HuH-7.5 (cell line): Measurements from ENCODE around the gene FBXO48.
"Not testable (repeated sequence)": the region's sequence is repeated elsewhere in the genome, so short reads cannot be mapped to it uniquely, and the experiment has no call there.

Experiments
- DNase-seq: peaks from one replicate; pipeline ENCODE4 v3.0.0; 2011; ENCODE audit warnings: low spot score

The FBXO48 gene

DNA sequence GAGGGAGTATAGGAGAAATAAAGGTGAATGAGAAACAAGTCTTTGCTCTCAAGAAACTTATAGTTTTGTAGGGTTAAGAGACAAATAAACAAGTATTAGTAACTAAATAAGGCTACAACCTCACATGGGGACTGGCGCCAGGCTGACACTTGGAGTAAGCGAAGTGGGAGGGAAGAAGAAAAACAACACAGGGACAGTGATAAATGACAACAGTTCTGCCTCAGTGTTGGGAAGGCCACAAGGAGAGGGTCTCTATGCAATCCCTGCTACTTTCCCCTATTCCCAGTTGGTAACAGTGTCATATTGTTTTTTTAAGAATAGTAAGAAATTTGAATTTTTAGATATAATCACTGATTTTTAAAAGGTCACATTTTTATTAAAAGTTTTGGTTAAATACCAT lies 4.3 kb upstream of the FBXO48 start:
- no peak for DNase-seq

GRCh38 chr2:68469935-68470334 lies 2.8 kb upstream of the FBXO48 start:
- no peak for DNase-seq

DNA sequence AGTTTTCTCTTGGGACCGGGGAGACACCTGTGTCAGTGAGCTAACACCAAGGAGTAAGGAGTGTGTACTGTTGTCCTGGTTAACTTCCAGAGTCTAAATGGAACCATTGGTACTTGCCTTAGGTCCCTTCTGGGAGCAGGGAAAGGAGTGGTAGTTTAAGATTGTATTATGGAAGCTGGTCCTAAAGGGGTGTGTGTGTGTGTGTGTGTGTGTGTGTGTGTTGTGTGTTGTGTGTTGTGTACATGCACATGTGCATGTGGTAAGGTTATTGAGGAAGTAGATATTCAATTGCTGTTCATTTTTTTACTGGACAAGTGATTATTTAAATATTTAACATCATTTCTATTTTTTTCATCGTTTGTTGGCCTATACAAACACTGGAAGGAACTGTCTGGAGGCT lies 1.7 kb upstream of the FBXO48 start:
- no peak for DNase-seq

GRCh38 chr2:68466778-68467076 lies 367 bp downstream of the FBXO48 start:
- no peak for DNase-seq

- peak; percentile 10 for DNase-seq
Observed at GRCh38 chr2:68466361-68466777, 725 bp downstream of the FBXO48 start.

DNA sequence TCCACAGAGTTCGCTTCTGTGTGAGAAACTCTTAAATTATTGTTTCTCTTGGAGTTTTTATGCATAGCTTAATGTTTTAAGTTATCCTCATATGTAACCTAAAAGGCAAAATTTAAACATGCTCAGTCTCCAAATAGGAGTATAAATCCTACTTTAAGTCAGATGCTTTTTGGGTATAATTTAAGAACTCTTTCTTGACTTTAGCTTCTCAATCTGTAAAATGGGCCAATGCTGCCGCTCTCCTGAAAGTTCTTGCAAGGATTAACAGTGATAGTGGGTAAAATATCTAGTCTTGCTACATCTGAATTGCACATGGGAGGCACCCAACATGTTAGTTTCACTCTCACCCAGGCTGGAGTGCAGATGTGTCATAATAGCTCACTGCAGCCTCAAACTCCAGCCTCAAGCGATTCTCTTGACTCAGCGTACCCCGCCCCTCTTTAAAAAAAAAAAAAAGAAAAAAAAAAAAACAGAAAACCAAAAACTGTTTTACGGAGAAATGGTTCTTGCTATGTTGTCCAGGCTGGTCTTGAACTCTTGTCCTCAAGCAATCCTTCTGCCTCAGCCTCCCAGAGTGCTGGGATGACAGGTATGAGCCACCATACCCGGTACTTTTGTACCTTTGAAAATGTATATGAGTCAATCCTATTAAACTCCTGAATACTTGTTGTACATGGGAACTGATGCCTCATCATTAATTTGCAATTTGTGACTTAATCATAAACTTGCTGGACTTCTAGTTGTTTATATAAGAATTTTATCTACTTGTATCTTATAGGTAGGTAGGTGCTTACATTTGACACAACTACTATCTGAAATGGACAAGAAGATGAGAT lies 1.8 kb downstream of the FBXO48 start:
- no peak for DNase-seq

DNA sequence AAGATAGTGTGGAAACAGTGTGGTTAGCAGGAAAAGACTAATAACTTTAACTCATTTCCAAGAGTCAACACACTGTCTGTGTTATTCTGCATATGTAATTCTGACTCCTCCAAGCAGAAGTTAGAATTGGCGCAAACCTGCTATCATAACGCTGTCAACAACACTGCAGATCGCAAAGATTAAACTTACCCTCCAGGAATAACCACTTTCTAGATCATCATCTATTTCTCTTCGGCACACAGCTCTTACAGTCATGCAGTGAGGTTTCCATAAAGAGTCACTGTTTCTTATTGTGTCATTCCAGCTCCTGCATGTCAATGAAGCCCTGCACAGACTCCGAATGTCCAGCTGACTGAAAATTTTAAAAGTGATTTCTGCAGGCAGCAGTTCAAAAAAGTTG lies 2.4 kb downstream of the FBXO48 start:
- DNase-seq = no peak

DNA sequence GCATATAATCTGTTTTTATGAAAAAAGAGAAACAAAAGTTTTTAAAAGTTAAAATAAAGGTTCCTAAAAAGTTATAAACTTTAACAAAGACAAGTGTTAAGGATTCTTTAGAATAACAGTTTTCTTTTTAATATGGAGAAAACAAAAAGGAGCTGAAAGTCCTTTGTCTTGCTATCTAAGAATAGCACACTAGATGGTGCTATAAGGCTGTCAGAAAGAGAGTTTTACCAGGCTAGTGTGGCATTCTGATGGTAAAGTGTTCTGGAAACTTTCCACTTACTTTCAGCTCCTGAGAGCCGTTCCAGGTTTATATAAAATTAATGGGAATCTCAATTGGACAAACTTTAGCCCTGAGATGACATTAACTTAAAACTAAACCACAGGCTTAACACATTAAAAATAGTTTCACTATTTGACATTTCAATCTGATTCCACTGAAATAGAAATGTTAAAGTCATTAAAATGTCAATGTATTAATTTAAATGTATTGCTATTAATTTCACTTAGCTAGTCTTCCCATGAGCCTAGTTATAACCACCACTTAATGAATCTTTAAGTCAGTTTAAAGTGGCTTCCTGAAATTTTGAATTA lies 3.7 kb downstream of the FBXO48 start:
- DNase-seq = peak; percentile 25

DNA sequence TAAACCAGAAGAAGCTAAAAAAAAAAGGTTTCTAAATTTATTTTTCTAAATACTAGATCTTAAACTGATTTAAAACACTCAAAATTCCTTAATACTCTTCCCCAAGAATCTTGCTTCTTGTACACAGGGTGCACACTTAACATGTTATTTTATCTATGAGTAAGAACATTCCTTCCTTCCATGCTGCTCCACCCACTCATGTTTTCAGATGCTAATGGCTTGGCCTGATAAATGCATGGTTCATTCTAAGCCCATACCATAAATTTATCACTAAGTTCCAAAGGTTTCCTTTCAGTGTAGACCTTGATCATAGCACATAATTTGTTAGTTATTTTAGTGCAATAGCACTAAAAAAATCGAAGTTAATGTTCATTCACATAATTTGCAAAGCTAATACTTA lies 8.1 kb downstream of the FBXO48 start:
- DNase-seq = no peak

DNA sequence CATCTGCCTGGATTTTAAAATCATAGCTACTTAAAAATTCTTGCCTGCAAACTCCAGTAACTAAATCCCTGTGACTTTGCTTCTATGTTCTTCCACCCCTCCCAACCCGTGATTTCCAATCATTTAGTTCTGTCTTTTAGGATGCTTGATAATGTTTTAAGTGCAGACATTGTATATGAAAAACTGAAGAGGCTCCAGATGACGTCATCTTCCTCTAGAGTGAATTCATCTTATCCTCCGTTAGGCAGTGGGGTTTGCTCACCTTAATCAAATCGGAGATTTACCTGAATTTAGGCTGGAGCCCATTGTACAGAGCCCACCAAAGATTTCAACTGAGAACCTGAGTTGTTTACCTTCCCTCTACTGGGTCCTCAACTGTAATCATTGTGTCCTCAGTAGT lies 10.9 kb downstream of the FBXO48 start:
- no peak for DNase-seq

DNA sequence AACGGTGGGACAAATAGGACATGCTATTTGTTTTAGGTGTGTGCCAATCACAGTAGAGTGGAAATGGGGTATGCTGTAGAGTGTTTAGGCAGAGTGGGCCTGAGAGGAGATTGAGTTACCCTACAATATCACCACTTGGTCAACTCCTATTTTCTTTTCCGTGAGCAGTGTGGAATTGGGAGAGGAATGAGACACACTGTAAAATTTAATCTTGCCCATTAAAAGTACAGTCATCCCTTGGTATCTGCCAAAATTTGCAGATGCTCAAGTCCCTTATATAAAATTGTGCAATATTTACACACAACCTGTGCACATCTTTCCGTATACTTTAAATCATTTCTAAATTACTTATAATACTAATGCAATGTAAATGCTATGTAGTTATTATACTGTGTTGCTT lies 12.4 kb downstream of the FBXO48 start:
- no peak for DNase-seq

DNA sequence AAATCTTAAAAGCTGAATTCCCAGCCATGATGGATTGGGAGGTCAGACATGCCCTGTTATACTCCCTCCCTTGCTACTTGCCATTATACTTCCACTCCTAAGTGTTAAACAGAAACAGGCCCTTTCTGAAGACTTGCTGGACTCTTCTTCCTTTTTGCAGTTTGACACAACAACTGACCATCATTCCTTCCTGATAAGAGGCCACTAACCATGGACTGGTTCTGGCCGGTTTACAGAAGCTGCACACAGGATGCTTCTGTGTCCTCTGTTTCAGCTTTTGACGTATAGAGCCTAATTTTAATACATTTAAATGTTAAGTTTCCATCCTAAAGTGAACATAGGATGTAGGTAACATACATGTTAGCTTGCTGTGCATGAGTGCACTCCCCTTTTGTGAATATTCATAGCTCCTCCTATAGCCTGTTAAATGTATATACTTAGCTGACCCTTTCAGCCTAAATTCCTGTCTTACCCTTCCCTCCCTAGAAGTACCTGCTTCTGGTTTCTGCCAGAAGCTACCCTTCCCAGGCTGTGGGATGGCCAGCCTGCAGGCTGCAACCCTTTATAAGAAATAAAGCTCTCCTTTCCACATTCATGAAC lies 13.2 kb downstream of the FBXO48 start:
- DNase-seq = no peak

DNA sequence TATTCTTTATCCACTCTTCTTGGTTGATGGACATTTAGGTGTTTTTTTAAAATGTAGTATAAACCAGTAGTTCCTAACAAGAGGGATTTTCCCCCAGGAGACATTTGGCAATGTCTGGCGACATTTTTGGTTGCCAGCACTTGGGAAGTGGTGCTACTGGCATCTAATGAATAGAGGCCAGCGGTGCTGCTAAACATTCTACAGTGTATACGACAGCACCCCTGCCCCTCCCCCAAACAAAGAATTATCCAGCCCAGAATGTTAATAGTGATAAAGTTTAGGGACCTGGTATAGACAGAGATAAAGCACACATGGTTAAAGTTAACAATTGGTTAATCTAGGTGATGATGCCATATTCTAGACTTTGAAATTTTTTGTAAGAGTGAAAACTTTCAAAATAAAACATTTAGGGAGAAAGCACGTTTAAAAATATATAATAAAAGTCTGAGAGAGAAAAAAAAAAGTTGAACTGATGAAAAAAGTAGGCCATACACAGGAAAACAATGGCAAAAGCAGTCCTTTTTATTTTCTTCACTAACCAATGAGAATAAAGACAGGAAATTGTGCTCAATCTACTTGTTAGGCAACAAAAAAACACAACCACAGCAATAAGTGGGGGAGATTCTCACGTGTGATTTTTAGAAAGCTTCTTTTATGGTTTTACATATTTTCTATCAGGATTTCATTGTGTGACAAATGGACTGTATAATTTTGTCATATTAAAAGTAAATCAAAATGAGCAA lies 14.8 kb downstream of the FBXO48 start:
- DNase-seq = no peak

GRCh38 chr2:68448671-68449653 lies 18.1 kb downstream of the FBXO48 start:
- DNase-seq = no peak

DNA sequence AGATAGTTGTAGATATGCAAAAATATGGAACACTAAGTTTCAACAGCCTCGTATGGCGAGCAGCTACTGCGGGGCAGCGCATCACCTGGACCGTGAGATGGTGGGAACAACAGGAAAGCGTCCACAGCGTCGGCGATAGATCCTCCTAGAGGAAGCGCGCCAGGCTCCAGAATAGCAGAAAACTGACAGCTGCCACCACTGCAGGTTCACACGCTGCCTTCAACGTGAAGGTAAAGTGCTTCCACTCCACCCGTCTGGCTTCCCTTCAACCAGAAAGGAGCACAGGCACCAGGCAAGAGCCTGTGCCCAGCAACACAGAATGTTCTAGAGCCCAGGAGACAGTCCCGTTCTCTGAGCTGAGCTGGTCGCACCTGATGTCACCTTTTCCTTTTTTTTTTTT lies 20.0 kb downstream of the FBXO48 start:
- DNase-seq = no peak

DNA sequence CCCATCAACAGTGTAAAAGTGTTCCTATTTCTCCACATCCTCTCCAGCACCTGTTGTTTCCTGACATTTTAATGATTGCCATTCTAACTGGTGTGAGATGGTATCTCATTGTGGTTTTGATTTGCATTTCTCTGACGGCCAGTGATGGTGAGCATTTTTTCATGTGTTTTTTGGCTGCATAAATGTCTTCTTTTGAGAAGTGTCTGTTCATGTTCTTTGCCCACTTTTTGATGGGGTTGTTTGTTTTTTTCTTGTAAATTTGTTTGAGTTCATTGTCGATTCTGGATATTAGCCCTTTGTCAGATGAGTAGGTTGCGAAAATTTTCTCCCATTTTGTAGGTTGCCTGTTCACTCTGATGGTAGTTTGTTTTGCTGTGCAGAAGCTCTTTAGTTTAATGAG lies 20.7 kb downstream of the FBXO48 start:
- DNase-seq = not testable (repeated sequence)

GRCh38 chr2:68441994-68442322 lies 25.1 kb downstream of the FBXO48 start:
- DNase-seq = no peak

- DNase-seq = peak; percentile 31
Observed at GRCh38 chr2:68441179-68441993, 25.7 kb downstream of the FBXO48 start.

DNA sequence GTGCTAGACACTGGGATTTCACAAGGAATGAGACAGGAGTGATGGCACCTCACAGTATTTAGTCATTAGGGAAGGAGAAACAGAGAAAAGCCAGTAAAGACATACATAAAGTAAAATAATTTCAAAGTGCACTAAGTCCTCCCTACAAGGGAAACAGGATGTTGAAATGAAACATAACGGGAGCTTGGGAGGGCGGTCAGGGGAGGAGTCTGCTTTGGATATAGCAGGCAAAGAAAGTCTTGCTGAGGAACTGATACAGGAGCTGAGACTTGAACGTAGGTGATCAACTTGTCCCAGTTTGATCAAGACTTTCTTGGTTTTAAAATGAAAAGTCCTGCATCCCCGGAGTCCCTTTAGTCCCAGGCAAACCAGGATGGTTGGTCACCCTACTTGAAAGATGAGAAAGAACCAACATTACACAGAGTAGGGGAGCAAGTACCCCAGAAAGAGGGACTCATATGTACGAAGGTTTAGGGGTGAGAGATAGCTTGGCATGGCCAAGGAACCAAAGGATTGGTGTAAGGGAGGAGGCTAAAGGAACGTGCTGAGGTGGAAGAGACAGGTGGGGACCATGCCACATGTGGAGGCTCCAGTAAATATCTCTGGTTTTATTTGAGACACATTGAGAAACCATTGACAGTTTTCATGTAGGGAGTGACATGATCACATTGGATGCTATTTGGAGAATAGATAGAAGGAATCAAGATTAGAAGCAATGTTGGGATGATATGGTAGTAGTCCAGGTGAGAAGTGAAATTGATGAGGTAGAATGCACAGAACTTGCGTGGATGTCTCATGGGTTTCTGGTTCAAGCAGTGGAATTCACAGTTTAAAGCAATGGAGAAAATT lies 28.4 kb downstream of the FBXO48 start:
- no peak for DNase-seq

DNA sequence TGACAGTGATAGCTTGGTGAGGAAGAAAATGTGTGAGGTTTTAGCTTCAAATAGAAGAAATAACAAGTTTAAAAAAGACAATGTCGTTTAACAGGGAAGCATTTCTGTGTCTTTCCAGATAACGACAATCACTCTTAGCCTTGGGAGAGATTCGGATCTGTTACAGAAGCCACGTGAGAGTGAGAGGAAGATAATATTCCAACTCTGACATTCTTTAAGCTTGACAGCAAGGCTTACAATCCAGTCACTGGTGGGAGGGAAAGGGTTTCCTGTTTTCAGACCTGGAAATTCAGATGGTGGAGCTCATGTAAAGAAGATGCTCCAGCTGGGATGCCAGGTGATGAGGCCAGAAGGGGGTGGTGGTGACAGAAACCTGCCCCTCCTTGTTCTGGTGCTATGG lies 30.8 kb downstream of the FBXO48 start:
- no peak for DNase-seq
